HEK293T (cell line): ENCODE data around the gene ACTR5.

Experiments
- CTCF ChIA-PET: fragments of 350-600 bp; formaldehyde crosslinking; extraction: SDS; loops from one replicate; lab custom pipeline; 2021; ENCODE audit warnings: antibody characterized with exemption, inconsistent platforms; lab: Yijun Ruan, JAX
- POLR2A ChIA-PET: fragments of 350-600 bp; formaldehyde crosslinking; extraction: SDS; loops from one replicate; lab custom pipeline; 2020; ENCODE audit warnings: antibody characterized with exemption, inconsistent platforms; lab: Yijun Ruan, JAX
- DNase-seq: peaks from one replicate; pipeline ENCODE4 v3.0.0; 2012; ENCODE audit warnings: mixed read lengths; ENCODE audit errors: extremely low spot score
- ARNT ChIP-seq: fragments of 450-650 bp; IDR thresholded peaks from 2 replicates; pipeline ENCODE4 v1.6.1; 2017; ENCODE audit warnings: mild to moderate bottlenecking
- BHLHE40 ChIP-seq: fragments of 450-650 bp; IDR thresholded peaks from 2 replicates; pipeline ENCODE4 v1.6.1; 2016; ENCODE audit warnings: mild to moderate bottlenecking, moderate library complexity, borderline replicate concordance
- CTBP1 ChIP-seq: fragments of 450-650 bp; IDR thresholded peaks from 2 replicates; pipeline ENCODE4 v1.6.1; 2016; ENCODE audit warnings: borderline replicate concordance
- ELF4 ChIP-seq: fragments of 450-650 bp; IDR thresholded peaks from 2 replicates; pipeline ENCODE4 v1.6.1; 2017; ENCODE audit warnings: antibody characterized with exemption
- FOXA1 ChIP-seq: fragments of 450-650 bp; IDR thresholded peaks from 2 replicates; pipeline ENCODE4 v1.6.1; 2016; ENCODE audit warnings: mild to moderate bottlenecking
- FOXK2 ChIP-seq: fragments of 450-650 bp; IDR thresholded peaks from 2 replicates; pipeline ENCODE4 v1.6.1; 2016; ENCODE audit warnings: mild to moderate bottlenecking
- FOXM1 ChIP-seq: fragments of 450-650 bp; IDR thresholded peaks from 2 replicates; pipeline ENCODE4 v1.6.1; 2017; ENCODE audit warnings: mild to moderate bottlenecking, borderline replicate concordance
- HDGF ChIP-seq: fragments of 450-650 bp; IDR thresholded peaks from 2 replicates; pipeline ENCODE4 v1.6.1; 2017; ENCODE audit warnings: antibody characterized with exemption, borderline replicate concordance
- L3MBTL2 ChIP-seq: fragments of 450-650 bp; conservative IDR thresholded peaks from 2 replicates; pipeline ENCODE4 v1.6.1; 2016; ENCODE audit warnings: mild to moderate bottlenecking
- LEF1 ChIP-seq: fragments of 450-650 bp; IDR thresholded peaks from 2 replicates; pipeline ENCODE4 v1.6.1; 2017; ENCODE audit warnings: mild to moderate bottlenecking, borderline replicate concordance
- NFRKB ChIP-seq: fragments of 450-650 bp; IDR thresholded peaks from 2 replicates; pipeline ENCODE4 v1.6.1; 2016; ENCODE audit warnings: mild to moderate bottlenecking, moderate library complexity
- PKNOX1 ChIP-seq: fragments of 450-650 bp; IDR thresholded peaks from 2 replicates; pipeline ENCODE4 v1.6.1; 2016
- SP1 ChIP-seq: fragments of 450-650 bp; IDR thresholded peaks from 2 replicates; pipeline ENCODE4 v1.6.1; 2017
- SUZ12 ChIP-seq: fragments of 450-650 bp; IDR thresholded peaks from 2 replicates; pipeline ENCODE4 v1.6.1; 2016; ENCODE audit warnings: mild to moderate bottlenecking
- TARDBP ChIP-seq: fragments of 450-650 bp; IDR thresholded peaks from 2 replicates; pipeline ENCODE4 v1.6.1; 2016
- ZNF384 ChIP-seq: fragments of 450-650 bp; IDR thresholded peaks from 2 replicates; pipeline ENCODE4 v1.6.1; 2016

The ACTR5 gene

GRCh38 chr20:38728191-38728781 is 20.0 kb upstream of the ACTR5 start:
- POLR2A ChIA-PET: no interaction called here
- no peak for DNase-seq
- TF ChIP-seq NFRKB (no peak), TARDBP (no peak), ELF4 (no peak), CTBP1 (no peak), PKNOX1 (no peak), ZNF384 (no peak), SP1 (no peak), LEF1 (no peak), SUZ12 (no peak), ARNT (no peak), FOXA1 (no peak), FOXM1 (no peak), BHLHE40 (no peak), FOXK2 (no peak), L3MBTL2 (no peak)

GRCh38 chr20:38728911-38729642 is 19.2 kb upstream of the ACTR5 start:
- DNase-seq: no peak
- POLR2A ChIA-PET: no interaction called here
- TF ChIP-seq NFRKB: no peak
- TF ChIP-seq FOXM1: no peak
- no peak for TF ChIP-seq ARNT
- no peak for TF ChIP-seq HDGF
- no peak for TF ChIP-seq ZNF384
- no peak for TF ChIP-seq PKNOX1
- TF ChIP-seq BHLHE40: no peak
- no peak for TF ChIP-seq FOXA1
- TF ChIP-seq SP1: no peak
- TF ChIP-seq ELF4: no peak
- TF ChIP-seq TARDBP: no peak
- TF ChIP-seq FOXK2: no peak
- no peak for TF ChIP-seq LEF1
- no peak for TF ChIP-seq L3MBTL2
- no peak for TF ChIP-seq SUZ12
- TF ChIP-seq CTBP1: no peak
- CTCF ChIA-PET: interaction anchor here (0.7 kb wide), 1 partner anchor 93 kb away, joined by 3 read pairs; no protein-coding TSS in a partner anchor

More at GRCh38 chr20:38728191-38728781, 20.0 kb upstream of the ACTR5 start:
- CTCF ChIA-PET: no interaction called here

GRCh38 chr20:38729767-38730166 is 18.5 kb upstream of the ACTR5 start:
- no peak for TF ChIP-seq HDGF
- no peak for TF ChIP-seq BHLHE40
- no peak for TF ChIP-seq CTBP1
- no peak for TF ChIP-seq L3MBTL2
- no peak for TF ChIP-seq FOXA1
- no peak for TF ChIP-seq NFRKB
- TF ChIP-seq ELF4: no peak
- TF ChIP-seq SP1: no peak
- TF ChIP-seq FOXM1: no peak
- no peak for TF ChIP-seq SUZ12
- no peak for TF ChIP-seq TARDBP
- TF ChIP-seq FOXK2: no peak
- no peak for TF ChIP-seq ARNT
- TF ChIP-seq LEF1: no peak
- POLR2A ChIA-PET: no interaction called here
- no peak for DNase-seq
- CTCF ChIA-PET: interaction anchor here (0.7 kb wide), 1 partner anchor 93 kb away, joined by 3 read pairs; no protein-coding TSS in a partner anchor

GRCh38 chr20:38730167-38730988 is 17.9 kb upstream of the ACTR5 start:
- POLR2A ChIA-PET: no interaction called here
- no peak for TF ChIP-seq FOXA1
- no peak for TF ChIP-seq ARNT
- no peak for TF ChIP-seq BHLHE40
- no peak for TF ChIP-seq TARDBP
- TF ChIP-seq PKNOX1: no peak
- TF ChIP-seq SP1: no peak
- no peak for TF ChIP-seq LEF1
- TF ChIP-seq NFRKB: no peak
- TF ChIP-seq ELF4: no peak
- TF ChIP-seq SUZ12: no peak
- CTCF ChIA-PET: interaction anchor here (0.7 to 1.5 kb wide), 7 partner anchors 12 to 101 kb away, joined by 3 to 4 read pairs (median 3); no protein-coding TSS in a partner anchor
- no peak for DNase-seq

- DNase-seq: peak; percentile 86
- ChIA-PET CTCF (interaction anchor here (0.7 to 1.5 kb wide), 6 partner anchors 13 to 102 kb away, joined by 3 to 4 read pairs (median 3); no protein-coding TSS in a partner anchor), POLR2A (no interaction called here)
- TF ChIP-seq FOXM1 (0 out of 2 replicates have a peak, but pooled peaks have one; percentile 68), LEF1 (no peak), L3MBTL2 (peak; percentile 81)
Measured at GRCh38 chr20:38730989-38731737, 17.1 kb upstream of the ACTR5 start.
